SH-SY5Y (cell line): Measurements from ENCODE around the gene TTC23L.

Experiments used
- GATA2 ChIP-seq: IDR thresholded peaks from 2 replicates; pipeline ENCODE4 v1.6.1; 2011; ENCODE audit warnings: mild to moderate bottlenecking, low read depth, low read length
- GATA3 ChIP-seq: IDR thresholded peaks from 2 replicates; pipeline ENCODE4 v1.6.1; 2011; ENCODE audit warnings: low read depth, mild to moderate bottlenecking, low read length, moderate library complexity

- TF ChIP-seq GATA3 = no peak
- TF ChIP-seq GATA2 = no peak
Observed at GRCh38 chr5:34898258-34898895, 59.4 kb downstream of the TTC23L start.
